OCI-M2 (cell line): ENCODE measurements around the gene MBD6.

Experiments used
- DNase-seq: peaks from one replicate; lab custom pipeline; 2025; ENCODE audit not compliant: unreplicated experiment; lab: John Stamatoyannopoulos, UW

MBD6 gene

DNA sequence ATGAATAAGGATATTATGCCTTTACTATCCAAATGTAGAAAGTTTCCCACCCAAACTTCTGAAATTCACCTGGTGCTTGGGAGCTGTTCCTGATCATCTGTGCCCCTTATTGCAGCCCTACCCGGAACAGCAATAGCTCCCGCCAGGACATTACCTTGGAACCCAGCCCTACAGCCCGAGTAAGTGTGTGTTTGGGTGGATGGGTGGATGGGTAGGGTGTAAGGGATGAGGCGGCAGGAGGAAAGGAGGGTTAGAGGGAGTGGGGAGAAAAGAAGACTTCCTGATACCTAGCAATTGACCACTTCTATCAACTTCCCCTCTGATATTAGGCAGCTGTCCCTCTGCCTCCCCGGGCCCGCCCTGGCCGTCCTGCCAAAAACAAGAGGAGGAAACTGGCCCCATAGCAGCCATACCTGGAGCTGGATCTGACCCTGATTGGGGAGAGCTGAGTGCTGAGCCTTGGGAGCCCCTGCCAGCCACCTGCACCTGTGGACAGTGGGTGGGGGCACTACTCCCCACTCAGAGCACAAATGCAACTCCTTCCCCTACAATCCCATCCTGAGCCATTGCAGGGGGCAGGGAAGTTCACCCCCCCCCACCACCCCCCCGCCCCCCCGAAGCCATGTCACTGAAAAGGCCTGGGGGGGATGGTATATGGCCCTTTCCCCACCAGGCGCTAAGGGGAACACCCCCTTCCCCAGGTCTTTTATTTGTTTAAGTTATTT, 6.4 kb downstream of the MBD6 start:
- DNase-seq, result no peak

DNA sequence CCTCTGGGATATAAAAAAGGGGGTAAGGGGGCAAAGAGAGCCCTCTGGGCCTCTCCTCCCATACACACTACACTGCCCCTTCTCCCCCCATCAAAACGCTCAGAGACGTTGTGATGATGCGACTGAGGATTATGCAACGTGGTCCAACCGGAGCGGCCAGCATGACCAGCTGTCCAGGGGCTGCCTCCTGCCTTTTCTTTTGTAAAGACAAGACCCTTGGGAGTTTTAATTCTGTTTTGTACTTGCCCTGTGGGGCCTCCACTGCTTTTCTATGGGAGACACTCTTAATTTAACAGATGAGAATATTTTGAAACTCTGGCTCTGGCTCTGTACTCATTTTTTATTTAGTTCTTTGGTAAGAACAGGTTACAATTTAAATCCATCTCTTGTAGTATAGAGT, 7.2 kb downstream of the MBD6 start:
- DNase-seq, result no peak

DNA sequence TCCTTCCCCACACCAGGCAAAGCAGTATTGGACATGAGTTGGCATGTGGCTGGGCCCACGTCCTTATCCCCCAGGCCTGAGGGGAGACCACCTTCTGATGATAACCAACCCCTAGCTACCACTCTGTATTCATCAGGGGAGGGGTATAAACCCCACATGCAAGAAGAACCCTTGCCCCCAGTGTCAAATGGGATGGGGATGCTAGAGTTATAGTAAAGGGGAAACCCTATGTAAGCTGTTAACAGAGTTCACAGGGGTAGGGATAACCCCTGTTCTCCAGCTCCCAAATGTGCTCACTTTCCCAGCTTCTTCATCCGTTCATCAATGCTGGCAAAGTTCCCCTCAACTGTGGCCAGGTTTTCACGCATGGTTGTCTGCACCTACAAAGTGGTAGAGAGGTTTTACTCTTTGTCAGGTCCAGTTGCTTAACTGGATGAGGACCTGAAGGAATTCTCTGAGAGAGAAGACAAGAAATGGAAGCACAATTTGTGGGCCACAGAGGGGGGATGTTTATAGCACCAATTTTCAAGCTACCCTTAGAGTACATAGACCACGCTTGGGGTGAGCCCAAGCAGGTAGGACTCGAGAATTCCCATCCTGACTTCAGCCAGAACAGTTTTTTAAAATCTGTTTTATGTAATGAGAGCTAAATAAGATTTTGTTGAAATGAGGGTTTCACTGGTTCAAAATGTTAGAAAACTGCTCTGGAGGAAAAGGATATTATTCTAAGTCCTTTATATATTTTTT, 7.9 kb downstream of the MBD6 start:
- no peak for DNase-seq

DNA sequence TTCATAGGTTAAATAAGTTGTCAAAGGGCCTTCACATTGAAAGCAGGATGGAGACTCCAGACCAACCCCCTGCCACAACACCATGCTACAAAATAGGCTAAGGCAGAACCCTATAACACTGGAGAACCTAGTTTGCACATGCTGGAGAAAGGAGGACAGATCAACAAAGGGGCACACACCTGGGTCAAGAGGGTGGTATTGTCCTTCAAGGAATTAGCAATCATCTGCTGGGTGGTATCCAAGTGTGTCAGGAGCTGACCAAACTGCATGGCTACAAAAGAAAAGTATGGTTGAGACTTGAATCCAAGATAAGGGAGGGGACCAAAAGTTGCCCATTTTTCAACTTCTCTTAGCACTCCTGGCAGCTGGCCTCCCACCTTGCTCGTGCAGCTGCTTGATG, 9.2 kb downstream of the MBD6 start:
- DNase-seq, result no peak

DNA sequence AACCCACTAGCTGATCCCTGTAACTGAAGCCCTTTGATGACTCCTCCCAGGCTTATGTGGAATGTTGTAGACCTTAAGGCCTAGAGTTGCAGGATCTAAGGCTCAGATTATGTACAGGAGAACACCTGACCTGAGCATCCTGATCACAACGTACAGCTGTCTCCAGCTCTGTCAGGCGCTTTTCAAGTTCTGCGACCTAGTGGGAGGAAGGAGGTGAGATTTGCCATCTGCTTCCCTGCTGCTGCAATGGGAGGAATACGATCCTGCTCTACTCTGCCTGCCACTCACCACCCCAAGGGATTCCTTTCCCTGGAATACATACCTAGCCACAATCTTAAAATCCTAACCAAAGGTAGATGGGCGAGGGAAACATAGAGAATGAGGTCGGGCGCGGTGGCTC, 10.5 kb downstream of the MBD6 start:
- DNase-seq, result no peak

DNA sequence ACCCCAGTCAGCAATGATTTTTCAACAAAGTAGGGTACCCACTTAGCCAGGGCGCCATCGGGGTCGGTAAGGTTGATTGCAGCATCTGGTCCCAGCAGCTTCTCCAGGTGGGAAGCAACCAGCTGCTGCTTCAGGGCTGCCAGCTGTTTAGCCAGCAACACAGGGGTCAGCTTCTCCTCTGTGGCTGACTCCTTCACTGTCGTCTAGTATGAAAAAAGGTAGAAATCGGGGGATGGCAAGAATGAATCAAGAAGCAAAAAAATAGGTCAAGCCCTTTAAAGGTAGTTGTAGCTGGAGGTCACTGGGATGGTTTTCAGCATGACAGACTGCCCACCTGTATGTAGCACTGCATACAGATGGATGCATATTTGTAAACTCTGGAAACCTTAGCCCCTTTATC, 11.6 kb downstream of the MBD6 start:
- no peak for DNase-seq

DNA sequence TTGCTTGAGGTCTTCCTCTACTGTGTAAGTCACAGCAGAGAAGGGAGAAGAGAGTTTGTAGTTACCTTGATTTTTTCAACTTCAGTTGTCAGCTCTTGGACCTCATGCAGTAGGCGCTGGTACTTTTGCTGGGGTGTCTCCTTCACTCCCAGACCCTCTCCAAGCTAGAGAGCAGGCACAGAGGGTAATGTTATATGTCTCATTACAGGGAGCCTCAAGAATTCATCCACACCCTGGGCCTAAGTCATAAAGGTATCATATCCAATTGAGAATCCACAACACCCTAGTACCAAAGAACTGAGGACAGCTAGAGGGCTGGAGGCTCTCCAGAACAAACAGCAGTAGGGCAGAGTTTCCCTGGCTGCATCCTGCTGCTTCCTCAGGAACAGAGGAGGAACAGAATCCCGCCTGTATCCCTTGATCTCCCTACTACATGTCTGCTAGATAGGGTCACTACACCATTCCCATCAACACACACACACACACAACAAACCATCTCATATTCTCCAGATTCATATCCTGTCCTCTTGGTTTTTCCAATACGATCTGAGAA, 12.4 kb downstream of the MBD6 start:
- DNase-seq, result no peak

DNA sequence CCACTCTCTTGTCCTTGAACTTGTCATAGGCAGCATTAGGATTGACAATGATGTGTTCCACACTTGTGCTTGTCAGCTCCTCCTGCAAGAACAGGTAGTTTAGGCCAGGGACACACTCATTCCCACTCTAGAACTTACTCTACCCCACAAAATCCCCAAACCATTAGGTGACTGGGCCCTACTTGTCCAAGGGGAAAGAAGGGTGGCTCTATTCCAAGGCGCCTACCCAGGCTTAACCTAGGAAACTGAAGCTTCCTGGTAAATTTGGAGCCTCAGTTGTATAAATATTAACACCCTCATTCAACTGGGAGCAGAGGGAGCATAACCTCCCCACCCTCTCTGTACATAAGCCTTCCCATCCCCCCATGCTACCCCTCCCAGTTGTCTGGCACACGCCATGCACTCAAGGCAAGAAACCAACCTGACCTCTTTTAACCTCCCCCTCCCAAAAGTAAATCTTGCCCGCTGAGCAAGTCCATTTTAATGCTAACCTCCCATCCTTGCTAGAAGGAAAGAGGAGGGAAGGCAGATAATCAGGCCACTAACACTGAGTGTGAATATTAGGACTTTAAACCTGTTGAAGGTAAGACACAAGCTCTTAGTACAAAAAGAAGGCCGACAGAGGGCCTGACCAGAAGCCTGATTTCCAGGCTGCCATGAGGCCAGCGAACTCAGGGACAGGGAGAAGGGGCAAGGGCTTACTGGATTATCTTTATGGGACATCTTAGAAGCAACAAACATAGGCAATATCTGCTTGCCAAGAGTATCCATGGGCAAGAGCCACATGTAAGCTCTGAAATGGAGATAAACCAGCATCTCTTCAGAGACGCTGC, 13.4 kb downstream of the MBD6 start:
- no peak for DNase-seq

DNA sequence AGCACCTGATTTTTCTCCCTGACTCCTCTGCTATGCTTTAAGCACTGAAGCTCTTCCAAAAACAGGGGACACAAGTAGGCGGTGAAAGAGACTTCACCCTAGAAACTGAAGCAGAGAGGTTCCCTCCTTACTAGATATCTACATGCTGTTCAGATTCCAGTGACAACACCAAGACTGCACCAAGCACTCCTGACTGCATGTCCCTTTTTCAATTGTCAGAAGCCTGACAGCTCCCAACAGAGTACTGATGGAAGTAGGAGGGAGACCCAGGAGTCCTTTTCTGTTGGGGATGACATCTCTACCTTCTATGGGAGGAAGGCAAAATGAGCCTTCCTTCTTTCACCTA, 13.9 kb downstream of the MBD6 start:
- no peak for DNase-seq

DNA sequence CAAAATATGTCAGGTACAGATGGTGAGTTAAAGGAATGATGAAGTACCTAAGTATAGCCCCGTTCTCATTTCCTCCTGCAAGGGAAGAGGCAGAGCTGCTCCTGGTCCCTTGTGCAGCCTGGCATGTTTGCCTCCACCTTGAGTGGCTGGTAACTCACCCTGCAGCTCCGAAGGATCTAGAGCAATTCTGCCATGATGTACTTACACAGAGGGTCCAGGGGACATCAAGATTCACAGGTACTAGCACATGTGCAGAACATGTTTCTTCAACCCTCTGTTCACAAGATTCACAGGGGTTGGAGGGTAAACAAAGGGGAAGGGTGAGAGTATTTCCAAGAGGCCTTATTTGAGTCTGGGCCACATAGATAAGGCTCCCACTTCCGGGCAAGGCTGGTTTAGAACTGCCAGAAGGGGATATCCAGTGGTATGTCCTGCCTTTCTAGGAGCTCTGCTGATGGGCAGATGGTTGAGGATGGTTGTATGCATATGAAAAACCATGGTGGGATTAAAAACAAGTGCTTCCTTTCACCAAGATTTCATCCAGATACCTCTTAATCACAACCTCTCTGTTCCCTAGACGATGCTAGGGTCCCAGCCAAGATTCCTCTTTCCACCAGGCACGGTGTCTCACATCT, 16.6 kb downstream of the MBD6 start:
- peak; percentile 47 for DNase-seq

DNA sequence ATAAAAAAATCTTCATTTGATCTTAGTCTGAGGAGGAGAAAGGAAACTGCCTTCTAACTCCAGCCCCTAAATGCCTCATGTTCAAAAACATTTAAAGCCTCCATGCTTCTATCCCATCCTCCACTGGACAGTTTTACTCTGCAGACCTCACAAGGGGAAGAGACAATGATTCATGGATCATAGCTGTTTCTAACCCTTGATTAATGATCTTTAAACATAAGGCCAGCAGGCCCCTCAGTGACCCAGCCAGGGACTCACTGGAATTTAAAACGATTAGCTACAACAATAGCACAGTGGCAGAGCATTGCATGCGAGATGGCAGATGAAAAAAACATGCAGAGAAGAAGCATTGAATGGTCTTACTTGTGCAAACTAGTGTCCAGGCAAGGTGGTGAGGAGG, 18.4 kb downstream of the MBD6 start:
- no peak for DNase-seq

DNA sequence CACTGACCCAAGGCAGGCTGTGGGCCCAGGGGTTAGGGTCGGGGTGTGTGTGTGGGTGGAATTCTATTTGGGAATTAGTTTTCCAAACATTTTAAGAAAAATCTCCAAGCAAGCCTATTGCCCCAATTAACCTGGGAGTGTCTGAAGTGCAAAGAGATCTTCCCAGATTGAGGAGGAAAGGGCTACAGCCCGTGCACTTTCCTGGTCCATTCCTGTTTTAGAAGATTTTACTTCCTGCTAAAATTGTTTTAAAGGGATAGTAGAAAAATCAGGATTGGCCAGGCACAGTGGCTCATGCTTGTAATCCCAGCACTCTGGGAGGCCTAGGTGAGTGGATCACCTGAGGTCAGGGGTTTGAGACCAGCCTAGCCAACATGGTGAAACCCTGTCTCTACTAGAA, 19.1 kb downstream of the MBD6 start:
- DNase-seq, result no peak

DNA sequence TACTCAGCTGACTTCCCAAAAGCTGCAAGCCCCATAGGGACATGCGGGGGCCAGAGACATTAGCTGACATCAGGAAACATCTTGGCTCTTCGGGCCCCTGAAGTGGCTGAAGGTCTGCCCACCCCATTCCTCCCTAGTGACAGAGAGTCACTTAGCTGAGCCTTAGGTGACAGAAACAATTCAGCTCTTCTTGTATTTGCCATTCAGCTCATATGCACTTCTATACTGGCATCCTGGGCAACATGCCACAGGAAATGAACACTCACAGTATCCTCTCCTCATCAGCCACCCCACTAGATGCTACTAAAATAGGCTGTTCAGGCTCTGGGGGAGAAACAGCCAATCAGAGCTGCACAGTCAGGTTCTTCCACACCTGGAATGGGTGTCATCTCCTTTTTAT, 21.0 kb downstream of the MBD6 start:
- no peak for DNase-seq

DNA sequence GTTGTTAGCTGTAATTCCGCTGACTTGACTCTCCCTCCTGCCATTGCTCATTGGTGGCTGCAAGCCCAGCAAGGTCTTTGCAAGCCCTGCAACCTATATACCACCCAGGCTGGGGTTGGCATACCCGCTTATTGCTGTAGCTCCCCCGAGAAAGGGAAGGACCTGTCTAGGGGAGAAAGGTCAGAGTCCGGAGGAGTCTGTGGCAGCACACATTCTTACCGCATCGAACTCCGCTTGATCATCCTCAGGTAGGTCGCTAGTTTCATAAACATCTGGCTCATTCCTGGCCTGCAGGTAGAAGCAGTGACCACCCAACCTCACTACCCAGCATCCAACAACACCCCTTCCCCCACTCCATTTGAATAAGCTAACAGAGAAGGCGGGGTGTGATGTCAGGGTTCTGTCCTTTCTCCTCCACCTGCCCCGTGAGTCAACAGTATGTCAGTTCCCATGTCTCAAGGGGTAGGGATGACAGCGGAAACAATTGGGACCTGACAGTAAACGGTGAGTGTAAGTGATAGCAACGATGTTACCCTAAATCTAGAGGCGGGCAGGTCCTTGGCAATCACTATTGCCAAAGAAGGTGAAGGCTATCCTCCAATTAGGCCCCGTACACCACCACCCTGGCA, 23.3 kb downstream of the MBD6 start:
- no peak for DNase-seq

DNA sequence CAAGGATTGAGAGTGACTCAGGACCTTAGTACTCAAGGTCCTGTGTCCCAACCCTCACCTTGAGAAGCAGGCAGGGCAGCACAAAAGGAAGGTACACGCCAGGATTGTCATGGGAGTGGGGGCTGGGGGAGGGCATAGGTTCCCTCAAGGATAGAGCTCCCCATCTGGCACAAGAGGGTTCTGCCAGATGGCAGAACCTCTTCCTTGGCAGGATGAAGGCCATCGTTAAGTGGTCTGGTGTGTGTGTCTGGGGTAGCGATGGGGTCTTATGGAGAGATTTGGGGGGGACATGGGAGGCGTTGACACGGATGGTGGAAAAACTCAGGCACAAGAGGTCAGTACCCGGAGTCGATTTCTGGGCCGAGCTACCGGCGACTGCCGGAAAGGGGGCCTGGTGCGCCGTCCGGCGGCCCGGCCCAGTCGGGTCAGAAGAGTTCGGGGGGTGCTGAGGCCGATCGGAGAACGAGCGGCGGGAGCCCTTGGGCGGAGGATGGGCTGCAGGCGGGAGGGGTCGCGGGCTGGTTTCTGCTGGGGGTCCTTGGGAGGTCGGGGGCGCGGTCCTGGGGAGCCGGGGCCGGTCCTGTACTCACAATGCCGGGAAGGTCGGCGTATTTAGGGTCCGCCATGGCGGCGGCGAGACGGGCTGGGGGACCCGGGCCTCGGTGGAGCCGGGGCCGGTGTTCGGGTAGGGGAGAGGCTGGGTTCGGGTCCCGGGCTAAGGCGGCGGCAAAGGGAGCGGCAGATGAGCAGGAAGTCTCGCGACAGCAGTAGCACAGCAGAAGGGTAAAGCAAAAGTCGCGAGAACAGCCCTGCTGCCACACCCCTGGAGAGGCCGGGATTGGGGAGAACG, 24.0 kb downstream of the MBD6 start, which contains the start of gene DCTN2:
Gene DCTN2 (minus strand): TSS at position 755 of the 850 bp plus-strand sequence. CDS start 129 bp downstream, at position 626.
- DNase-seq, result peak; percentile 52

DNA sequence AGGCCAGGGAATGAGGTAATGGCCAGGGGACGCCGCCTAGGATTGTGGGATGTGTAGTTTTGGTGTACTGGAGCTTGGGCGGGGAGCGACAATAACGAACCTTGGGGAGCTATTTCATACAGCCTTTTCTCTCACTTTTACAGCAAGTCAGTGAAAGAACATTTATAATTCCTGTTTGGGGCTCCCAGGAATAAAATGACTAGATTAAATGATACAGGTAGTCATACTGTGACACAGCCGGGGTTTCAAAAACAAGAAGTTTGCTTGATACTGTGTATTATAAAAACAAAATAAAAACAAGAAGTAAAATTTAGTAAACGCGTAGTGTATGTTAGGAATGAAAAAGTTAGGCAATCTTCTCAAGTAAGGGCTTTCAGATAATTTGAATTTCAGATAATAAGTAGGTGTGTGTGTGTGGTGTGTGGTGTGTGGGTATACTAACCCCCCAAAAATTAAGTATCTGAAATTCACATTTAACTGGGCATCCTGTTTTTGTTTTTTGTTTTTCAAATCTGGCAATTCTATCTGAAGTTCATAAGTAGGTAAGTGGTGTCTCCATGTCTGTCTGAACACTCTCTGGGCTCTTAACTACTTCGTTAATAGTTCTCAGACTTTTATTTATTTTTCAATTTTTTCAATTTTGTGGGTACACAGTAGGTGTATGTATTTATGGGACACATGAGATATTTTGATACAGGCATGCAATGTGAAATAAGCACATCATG, 24.8 kb downstream of the MBD6 start:
- DNase-seq, result no peak

DNA sequence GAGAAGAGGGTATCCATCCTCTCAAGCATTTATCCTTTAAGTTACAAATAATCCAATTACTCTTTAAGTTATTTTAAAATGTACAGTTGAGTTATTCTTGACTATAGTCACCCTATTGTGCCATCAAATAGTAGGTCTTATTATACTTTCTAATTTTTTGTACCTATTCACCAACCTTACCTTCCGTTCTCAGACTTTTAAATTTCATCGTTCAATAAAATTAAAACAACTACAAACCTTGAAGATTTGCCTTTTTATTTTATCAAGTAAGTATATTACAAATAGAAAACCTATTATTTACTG, 25.3 kb downstream of the MBD6 start:
- no peak for DNase-seq

DNA sequence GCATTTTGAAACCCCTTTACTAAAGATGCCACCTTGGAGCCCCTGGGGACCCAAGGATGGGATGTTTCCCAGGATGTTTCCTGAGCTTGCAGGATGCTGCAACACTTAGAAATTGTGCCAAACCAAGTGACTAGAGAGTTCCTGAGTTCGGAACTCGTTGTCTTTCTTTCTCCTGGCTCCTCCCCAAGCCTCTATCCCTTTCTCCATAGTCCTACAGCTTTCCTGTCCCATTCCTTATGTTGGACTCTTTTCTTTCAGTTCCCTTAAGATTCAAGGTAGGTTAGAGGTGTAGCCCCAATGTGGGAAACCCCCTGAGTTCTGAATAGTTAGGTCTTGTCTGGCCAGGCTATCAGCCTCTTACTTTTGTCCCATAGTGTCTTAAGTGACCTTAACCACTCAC, 25.9 kb downstream of the MBD6 start:
- no peak for DNase-seq

DNA sequence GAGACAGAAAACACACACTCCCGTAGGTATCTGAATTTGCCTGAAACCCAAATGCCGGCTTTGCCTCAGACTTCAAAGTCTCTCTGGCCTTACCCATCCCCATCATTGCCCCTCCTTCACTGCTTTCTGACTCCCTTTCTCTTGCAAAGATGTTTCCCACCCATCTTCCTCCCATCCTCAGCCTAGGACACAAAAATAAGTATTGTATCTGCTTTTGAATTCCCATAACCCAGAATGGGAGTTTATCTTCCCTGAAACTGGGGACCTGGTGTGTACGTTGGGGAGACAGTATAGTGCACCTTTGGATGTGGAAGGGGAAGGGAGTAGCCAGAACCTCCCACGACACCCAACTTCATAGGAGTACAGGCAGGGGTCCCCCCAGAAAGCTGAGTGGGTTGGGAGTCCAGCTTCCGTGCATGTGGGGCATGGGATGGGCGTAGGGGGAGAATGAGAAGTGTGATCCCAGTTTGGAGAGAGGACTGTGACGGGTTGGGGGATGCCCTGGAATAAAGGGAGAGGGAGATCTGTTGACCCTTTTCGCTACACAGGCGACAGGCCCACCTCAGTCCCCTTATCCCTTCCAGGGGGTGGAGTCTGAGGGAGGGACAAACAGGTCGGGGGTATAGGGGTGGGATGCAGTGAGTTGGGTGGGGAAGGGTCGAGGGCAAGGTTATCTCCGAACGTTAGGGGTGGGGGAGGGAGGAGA, 26.7 kb downstream of the MBD6 start:
- DNase-seq, result no peak
